Liver (tissue), 9 donors: ENCODE data around the gene TULP4. TPM values are rescaled to one million over a fixed set of nuclear protein-coding genes. Genes with fewer than 3 reads are reported as not detected.

Experiments
- DNase-seq: peaks from one replicate; pipeline ENCODE4 v3.0.0-alpha.2; 2017; ENCODE audit warnings: low spot score
- H3K27ac ChIP-seq, 2 donors: one replicate each; pipeline ENCODE4 v1.7.0; 2013; ENCODE audit warnings: inconsistent platforms in 2 of 2, low read length in 2 of 2, control low read depth in 1 of 2, low read depth in 1 of 2, mild to moderate bottlenecking in 1 of 2
- H3K27me3 ChIP-seq, 4 donors: one replicate each; pipeline versions ENCODE4 v1.6.1 to v1.7.0; 2013; ENCODE audit warnings: low read length in 3 of 4, inconsistent platforms in 1 of 4, mild to moderate bottlenecking in 1 of 4, moderate library complexity in 1 of 4; ENCODE audit not compliant: control insufficient read depth in 4 of 4, insufficient read depth in 4 of 4
- H3K36me3 ChIP-seq, 4 donors: one replicate each; pipeline versions ENCODE4 v1.6.1 to v1.7.0; 2013; ENCODE audit warnings: low read length in 3 of 4, mild to moderate bottlenecking in 3 of 4, low read depth in 1 of 4, moderate library complexity in 1 of 4; ENCODE audit not compliant: control insufficient read depth in 4 of 4, insufficient read depth in 3 of 4
- H3K4me1 ChIP-seq, 4 donors: one replicate each; pipeline versions ENCODE4 v1.6.1 to v1.7.0; 2013; ENCODE audit warnings: low read length in 3 of 4, mild to moderate bottlenecking in 3 of 4, moderate library complexity in 1 of 4; ENCODE audit not compliant: control insufficient read depth in 4 of 4, insufficient read depth in 4 of 4
- H3K4me3 ChIP-seq, 3 donors: one replicate each; pipeline versions ENCODE4 v1.6.1 to v1.7.0; 2013; ENCODE audit warnings: low read length in 3 of 3, control low read depth in 1 of 3, low read depth in 1 of 3, mild to moderate bottlenecking in 1 of 3
- H3K9ac ChIP-seq, 2 donors: one replicate each; pipeline ENCODE4 v1.7.0; 2013; ENCODE audit warnings: low read length in 2 of 2, mild to moderate bottlenecking in 2 of 2, moderate library complexity in 2 of 2, control low read depth in 1 of 2, low read depth in 1 of 2
- H3K9me3 ChIP-seq, 4 donors: one replicate each; pipeline versions ENCODE4 v1.6.1 to v1.7.0; 2013; ENCODE audit warnings: low read length in 3 of 4; ENCODE audit not compliant: control insufficient read depth in 4 of 4
- ATF3 ChIP-seq: IDR thresholded peaks from 2 replicates; pipeline ENCODE4 v1.6.1; 2016; ENCODE audit warnings: antibody characterized with exemption
- CTCF ChIP-seq: fragments of 150-350 bp; IDR thresholded peaks from 2 replicates; pipeline ENCODE4 v1.5.1; 2017; ENCODE audit warnings: improper control_type of control experiment, low read depth, low read length; ENCODE audit not compliant: missing input control
- EGR1 ChIP-seq, 2 donors: IDR thresholded peaks; 2 replicates each; pipeline ENCODE4 v1.6.1; 2016 to 2018; ENCODE audit warnings: antibody characterized with exemption in 2 of 2, low read depth in 2 of 2
- FOXA2 ChIP-seq: IDR thresholded peaks from 2 replicates; pipeline ENCODE4 v1.6.1; 2016; ENCODE audit warnings: antibody characterized with exemption
- GABPA ChIP-seq, 2 donors: IDR thresholded peaks in 1 of 2; conservative IDR thresholded peaks in 1 of 2; 2 replicates each; pipeline ENCODE4 v1.6.1; 2016; ENCODE audit warnings: antibody characterized with exemption in 2 of 2, mild to moderate bottlenecking in 1 of 2, moderate library complexity in 1 of 2
- HNF4A ChIP-seq, 2 donors: conservative IDR thresholded peaks; 2 replicates each; pipeline ENCODE4 v1.6.1; 2016; ENCODE audit warnings: antibody characterized with exemption in 2 of 2, mild to moderate bottlenecking in 2 of 2
- JUND ChIP-seq, 2 donors: IDR thresholded peaks; 2 replicates each; pipeline ENCODE4 v1.6.1; 2016; ENCODE audit warnings: antibody characterized with exemption in 2 of 2
- MAX ChIP-seq: IDR thresholded peaks from 2 replicates; pipeline ENCODE4 v1.6.1; 2016; ENCODE audit warnings: antibody characterized with exemption
- NR2F2 ChIP-seq: IDR thresholded peaks from 2 replicates; pipeline ENCODE4 v1.6.1; 2016; ENCODE audit warnings: antibody characterized with exemption
- RAD21 ChIP-seq, 2 donors: IDR thresholded peaks; 2 replicates each; pipeline ENCODE4 v1.6.1; 2016; ENCODE audit warnings: antibody characterized with exemption in 2 of 2, mild to moderate bottlenecking in 2 of 2
- REST ChIP-seq: IDR thresholded peaks from 2 replicates; pipeline ENCODE4 v1.6.1; 2016; ENCODE audit warnings: antibody characterized with exemption, mild to moderate bottlenecking
- RXRA ChIP-seq, 2 donors: IDR thresholded peaks; 2 replicates each; pipeline ENCODE4 v1.6.1; 2017 to 2018; ENCODE audit warnings: antibody characterized with exemption in 2 of 2, mild to moderate bottlenecking in 1 of 2
- YY1 ChIP-seq: IDR thresholded peaks from 2 replicates; pipeline ENCODE4 v1.6.1; 2016; ENCODE audit warnings: antibody characterized with exemption, mild to moderate bottlenecking
- ZBTB33 ChIP-seq: IDR thresholded peaks from 2 replicates; pipeline ENCODE4 v1.6.1; 2016; ENCODE audit warnings: antibody characterized with exemption
- WGBS: extraction: QIAGEN DNeasy Blood & Tissue Kit; methylation state at CpG from one replicate; pipeline ENCODE4 v1.1.7; 2013; 5-methylcytosine and 5-hydroxymethylcytosine counted together
- polyA plus RNA-seq, 2 donors: library from polyadenylated mRNA; stranded (reverse) in 1 of 2; unstranded in 1 of 2; fragments of 200-250 nt in 1 of 2; fragments of >200 nt in 1 of 2; fragmentation: Nextera tagmentation in 1 of 2; extraction: Ambion mirVana in 1 of 2; gene quantifications; one replicate each; pipeline versions ENCODE4 v1.2.1 to v1.2.3, GENCODE V29; 2013 to 2015
- total RNA-seq, 2 donors: library from RNA; depleted of rRNA; stranded (reverse); fragments of >200 nt; gene quantifications; one replicate each; pipeline ENCODE4 v1.2.3, GENCODE V29; 2014
- donor health status: healthy.
- donor health status: healthy.
- donor health status: healthy.
- donor health status: healthy.
- donor health status: healthy.

The TULP4 gene
- total and polyA plus RNA-seq, 4 donors: 2.2 to 53.3 (median 18.0) TPM

- TF ChIP-seq ZBTB33: no peak
- TF ChIP-seq REST: no peak
- no peak for TF ChIP-seq GABPA (IDR thresholded peaks at IDR 0.05 in 1 of 2, conservative IDR thresholded peaks at IDR 0.05 in 1 of 2)
- TF ChIP-seq NR2F2: no peak
- TF ChIP-seq FOXA2: no peak
- TF ChIP-seq ATF3: no peak
- TF ChIP-seq JUND (IDR thresholded peaks at IDR 0.05): no peak
- no peak for TF ChIP-seq CTCF
- no peak for TF ChIP-seq EGR1 (IDR thresholded peaks at IDR 0.05; ENCODE audit: low read depth in 2 of 2)
- no peak for TF ChIP-seq RAD21 (IDR thresholded peaks at IDR 0.05)
- TF ChIP-seq HNF4A (conservative IDR thresholded peaks at IDR 0.05): no peak
- TF ChIP-seq RXRA (IDR thresholded peaks at IDR 0.05): no peak
- TF ChIP-seq MAX: no peak
- no peak for TF ChIP-seq YY1
- Histone ChIP-seq H3K4me1 (no peaks in the 10 kb centered on the region), H3K36me3 (peaks cover 0 to 10% (median 3%) of the 10 kb centered on the region in 4 donors), H3K27ac (no peak overlapping the region), H3K9ac (no peak overlapping the region), H3K4me3 (no peak overlapping the region), H3K9me3 (no peaks in the 10 kb centered on the region), H3K27me3 (no peaks in the 10 kb centered on the region)
- WGBS: 88% methylated on average over 1 of the region's 1 CpG
- DNase-seq: no peak
These were observed 105.5 kb downstream of the TULP4 start for GRCh38 chr6:158417760-158418098.

GRCh38 chr6:158418501-158418900 lies 106.2 kb downstream of the TULP4 start:
- H3K4me1 ChIP-seq: no peaks in the 10 kb centered on the region
- no peak overlapping the region for H3K9ac ChIP-seq
- H3K27me3 ChIP-seq: no peaks in the 10 kb centered on the region
- H3K27ac ChIP-seq: no peak overlapping the region
- H3K36me3 ChIP-seq: peaks cover 0 to 7% (median 3%) of the 10 kb centered on the region in 4 donors
- no peak for DNase-seq
- no peak for TF ChIP-seq RXRA (IDR thresholded peaks at IDR 0.05)
- 97% methylated on average over 2 of the region's 2 CpGs for WGBS
- H3K4me3 ChIP-seq: no peak overlapping the region
- no peaks in the 10 kb centered on the region for H3K9me3 ChIP-seq
